ENCODE measurements around the gene SNAI3. TPM values are rescaled to one million over a fixed set of nuclear protein-coding genes. Genes with fewer than 3 reads are reported as not detected.

SNAI3 gene
- total RNA-seq, 4 donors from 2014 or later = 0.94 to 2.0 (median 1.5) TPM

GRCh38 chr16:88702371-88703210 lies 16.3 kb upstream of the SNAI3 start:
- TF ChIP-seq, protein P1, sequence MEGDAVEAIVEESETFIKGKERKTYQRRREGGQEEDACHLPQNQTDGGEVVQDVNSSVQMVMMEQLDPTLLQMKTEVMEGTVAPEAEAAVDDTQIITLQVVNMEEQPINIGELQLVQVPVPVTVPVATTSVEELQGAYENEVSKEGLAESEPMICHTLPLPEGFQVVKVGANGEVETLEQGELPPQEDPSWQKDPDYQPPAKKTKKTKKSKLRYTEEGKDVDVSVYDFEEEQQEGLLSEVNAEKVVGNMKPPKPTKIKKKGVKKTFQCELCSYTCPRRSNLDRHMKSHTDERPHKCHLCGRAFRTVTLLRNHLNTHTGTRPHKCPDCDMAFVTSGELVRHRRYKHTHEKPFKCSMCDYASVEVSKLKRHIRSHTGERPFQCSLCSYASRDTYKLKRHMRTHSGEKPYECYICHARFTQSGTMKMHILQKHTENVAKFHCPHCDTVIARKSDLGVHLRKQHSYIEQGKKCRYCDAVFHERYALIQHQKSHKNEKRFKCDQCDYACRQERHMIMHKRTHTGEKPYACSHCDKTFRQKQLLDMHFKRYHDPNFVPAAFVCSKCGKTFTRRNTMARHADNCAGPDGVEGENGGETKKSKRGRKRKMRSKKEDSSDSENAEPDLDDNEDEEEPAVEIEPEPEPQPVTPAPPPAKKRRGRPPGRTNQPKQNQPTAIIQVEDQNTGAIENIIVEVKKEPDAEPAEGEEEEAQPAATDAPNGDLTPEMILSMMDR (IDR thresholded peaks at IDR 0.05; ENCODE audit: low read depth) = no peak

DNA sequence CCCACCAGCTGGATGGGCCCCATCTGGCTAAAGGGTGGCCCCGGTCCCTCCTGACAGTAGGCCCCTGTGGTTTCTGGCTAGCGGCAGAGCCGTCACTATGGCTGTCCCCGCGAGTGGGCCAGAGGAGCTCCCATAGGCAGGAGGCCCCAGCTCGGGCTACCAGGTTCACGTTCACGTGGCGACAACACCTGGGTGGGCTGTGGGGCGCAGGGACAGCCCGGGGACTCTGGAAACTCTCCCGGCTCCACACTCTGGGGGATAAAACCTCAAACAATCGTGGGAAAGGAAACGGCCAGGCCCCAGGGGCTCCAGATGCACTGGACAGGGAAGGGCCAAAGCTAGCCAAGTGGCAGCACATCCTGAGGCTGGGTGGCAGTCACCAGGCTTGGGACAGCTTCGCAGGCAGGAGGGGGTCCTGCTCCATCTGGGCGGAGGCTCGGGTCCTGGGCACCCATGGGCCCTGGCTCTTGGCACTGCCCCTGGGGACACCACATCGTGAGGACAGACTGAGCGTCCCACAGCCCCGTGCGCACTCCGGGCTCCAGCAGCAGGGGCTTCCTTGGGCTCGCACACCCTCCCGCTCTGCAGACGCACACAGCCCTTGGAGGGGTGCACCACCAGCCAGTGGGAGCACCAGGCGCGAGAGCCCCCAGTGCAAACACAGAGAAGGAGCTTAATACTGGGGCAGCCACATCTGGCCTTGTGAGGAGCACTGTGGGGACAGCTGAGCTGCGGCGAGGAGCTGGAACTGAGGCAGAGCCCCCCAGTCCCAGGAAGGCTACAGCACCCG lies 15.5 kb upstream of the SNAI3 start:
- TF ChIP-seq, protein P1 (IDR thresholded peaks at IDR 0.05; ENCODE audit: low read depth) = no peak

DNA sequence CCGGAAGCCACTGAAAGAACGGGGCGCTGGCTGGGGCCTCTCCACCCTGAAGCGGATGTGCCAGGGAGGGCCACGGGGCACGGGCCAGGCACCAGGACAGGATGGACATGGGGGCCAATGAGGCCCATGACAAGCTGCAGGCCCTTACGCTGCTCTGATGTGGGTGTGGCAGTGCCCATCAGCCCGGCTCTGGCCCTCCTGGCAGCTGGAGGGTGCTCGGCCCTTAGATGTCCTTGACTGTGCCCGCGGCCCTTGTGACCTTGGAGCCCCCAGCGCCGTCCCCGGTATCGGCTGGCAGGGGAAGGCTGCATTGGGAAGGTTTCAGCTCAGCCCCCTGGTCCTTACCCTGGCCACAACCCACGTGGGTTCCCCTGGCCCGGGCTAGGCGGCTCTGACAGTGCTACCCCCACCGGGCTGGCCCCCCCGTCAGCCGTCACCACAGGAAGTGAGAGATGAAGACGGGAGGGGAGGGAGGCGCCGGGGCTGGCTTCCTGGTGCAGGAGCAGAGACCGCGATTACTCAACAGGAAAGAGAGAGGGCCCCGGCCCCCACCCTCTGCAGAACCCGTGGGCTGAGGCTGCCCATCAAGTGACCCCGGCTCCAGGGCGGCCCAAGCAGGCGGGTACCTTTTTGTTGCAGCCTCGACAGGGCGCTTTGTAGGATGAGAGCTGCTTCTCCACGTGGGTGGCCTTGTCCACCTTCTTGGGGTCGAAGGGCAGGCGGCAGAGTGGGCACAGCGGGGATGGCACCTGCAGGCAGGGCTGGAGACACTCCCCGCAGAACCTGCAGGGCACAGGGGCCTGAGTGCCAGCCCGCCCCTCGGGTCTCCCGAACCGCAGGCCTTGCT lies 14.6 kb upstream of the SNAI3 start:
- TF ChIP-seq, protein P1 (IDR thresholded peaks at IDR 0.05; ENCODE audit: low read depth) = no peak

DNA sequence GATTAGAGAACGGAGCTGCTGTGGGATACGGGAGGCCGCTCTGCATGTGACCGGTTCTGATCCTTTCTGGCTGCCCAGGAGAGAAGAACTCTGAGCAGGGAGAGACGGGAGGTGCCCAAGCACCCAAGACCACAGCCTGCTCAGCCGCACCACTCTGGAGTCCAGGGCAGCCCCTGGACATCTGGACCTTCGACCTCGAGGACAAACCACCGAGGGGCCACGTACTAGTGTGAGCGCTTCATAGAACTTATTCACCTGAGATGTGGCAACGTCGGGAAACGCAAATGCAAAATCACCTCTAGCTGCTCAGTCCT lies 14.0 kb upstream of the SNAI3 start:
- TF ChIP-seq, protein P1 (IDR thresholded peaks at IDR 0.05; ENCODE audit: low read depth) = no peak

GRCh38 chr16:88699180-88699579 lies 12.9 kb upstream of the SNAI3 start:
- TF ChIP-seq, protein P1 (IDR thresholded peaks at IDR 0.05; ENCODE audit: low read depth) = no peak

GRCh38 chr16:88698646-88699045 lies 12.3 kb upstream of the SNAI3 start:
- TF ChIP-seq, protein P1 (IDR thresholded peaks at IDR 0.05; ENCODE audit: low read depth) = no peak
